Stimulated activated CD4-positive, alpha-beta T cell treated with anti-CD3 and anti-CD28 coated beads, Interleukin-4, amount 100 ng/mL, for 24 hours (primary cell): Measurements from ENCODE around the gene KLRG1.

Source experiments
- DNase-seq: peaks from one replicate; pipeline ENCODE4 v3.0.0-alpha.2; 2020

Gene KLRG1

DNA sequence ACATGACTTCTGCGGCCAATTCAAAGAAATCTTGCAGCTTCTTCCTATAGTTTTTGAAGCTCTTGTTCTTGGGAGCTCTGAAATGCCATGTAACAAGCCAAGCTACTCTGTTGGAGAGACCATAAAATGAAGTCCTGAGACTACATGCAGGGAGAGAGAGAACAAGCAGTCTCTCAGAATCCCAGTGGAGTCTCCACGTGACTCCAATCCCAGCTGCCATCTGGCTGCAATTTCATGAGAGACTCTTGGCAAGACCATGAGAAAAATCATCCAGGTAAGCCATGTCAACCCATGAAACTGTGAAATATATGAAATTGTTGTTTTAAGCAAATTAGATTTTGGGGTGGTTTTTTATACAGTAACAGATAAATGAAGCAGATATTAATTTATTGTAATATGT lies 54.4 kb downstream of the KLRG1 start:
- no peak for DNase-seq

DNA sequence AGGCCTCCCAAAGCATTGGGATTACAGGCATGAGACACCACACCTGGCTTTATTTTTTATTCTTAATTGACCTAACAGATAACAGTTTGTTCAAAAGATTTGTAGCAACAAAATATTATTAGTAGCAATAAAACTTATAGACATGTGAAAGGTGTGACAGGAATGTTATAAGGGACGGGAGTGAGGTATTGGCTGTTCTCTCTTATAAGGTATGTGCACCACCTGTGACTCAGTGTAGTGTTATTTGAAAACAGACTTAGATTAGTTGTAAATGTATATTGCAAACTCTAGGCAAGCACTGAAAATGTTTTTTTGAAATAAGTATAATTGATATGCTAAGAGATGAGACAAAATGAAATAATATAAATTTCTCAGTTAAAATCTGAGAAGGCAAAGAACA lies 57.8 kb downstream of the KLRG1 start:
- no peak for DNase-seq

- no peak for DNase-seq
Observed at GRCh38 chr12:9048930-9049329, 59.6 kb downstream of the KLRG1 start.

DNA sequence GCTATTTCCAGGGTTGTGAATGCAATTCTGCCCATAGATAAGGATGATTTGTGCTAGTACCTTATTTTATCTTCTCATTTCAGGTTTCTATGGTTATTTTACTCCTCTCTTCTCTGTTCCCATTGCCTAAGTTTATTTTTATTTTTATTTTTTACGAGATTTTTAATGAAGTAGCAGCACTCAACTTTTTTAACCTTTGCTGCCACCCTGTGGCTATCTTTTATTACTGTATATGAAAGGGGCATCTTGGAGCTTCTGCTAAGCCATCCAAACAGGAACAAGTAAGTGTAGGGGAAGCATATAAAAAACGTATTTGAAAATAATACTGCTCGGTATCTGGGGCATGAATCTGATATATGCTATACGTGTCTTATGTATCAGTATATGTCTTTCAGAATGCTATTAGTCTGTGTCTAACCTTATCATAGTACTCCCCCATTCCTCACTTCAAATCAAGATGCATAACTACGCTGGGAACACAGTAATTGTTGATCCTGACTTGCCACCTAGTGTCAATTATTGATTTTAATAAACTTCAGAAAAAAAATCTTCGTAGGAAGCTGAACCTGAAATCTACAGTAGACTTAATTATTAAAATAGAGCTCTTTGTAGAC lies 60.3 kb downstream of the KLRG1 start:
- DNase-seq: peak; percentile 42

DNA sequence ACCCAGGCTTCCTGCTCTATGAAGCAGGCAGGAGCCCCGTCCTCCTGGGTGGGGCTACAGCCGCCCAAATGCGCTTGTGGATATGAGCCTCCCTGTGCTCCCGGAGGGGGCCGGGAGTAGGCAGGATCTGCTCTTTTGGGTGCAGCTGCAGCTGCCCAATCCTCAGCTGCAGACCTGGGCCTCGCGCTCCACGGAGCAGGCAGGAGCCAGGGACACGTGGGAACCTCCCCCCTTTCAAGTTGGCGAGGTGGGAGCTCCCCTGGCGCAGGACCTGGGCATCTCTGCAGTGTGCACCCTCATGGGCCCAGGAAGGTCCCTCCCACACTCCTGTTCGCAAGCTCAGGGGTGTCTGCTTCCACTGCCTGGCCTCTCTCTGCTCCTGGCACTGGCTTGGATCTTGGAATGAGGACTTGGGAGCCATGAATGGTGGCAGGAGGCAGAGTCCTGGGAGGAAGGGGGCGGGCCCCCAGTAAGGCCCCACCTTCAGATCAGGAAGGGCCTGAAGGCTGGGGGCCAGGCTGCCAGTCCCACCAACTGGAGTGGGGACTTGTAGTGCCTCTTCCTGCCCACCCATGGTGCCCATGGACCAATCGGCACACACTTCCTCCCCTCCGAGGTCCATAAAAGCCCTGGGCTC lies 61.3 kb downstream of the KLRG1 start:
- no peak for DNase-seq

GRCh38 chr12:9051158-9051550 lies 61.8 kb downstream of the KLRG1 start:
- no peak for DNase-seq

DNA sequence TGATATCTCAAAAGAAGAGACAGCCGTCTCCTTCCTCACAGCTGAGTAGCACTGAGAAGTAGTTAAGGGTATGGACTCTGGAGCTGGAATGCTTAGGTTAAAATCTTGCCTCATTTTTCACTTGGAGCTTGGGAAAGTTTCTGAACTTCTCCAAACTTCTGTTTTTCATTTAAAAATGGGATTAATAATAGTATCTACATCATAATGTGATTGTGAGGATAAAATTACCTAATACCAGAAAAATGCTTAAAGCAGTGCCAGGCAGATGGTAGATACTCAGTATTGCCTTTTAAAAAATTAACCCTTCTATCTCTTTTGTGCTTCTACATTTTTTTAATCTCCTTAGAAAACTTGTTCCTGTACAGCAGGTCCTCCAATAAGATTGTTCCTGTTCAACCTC lies 63.3 kb downstream of the KLRG1 start:
- no peak for DNase-seq
